ENCODE measurements around the gene SLAMF7. TPM values are rescaled to one million over a fixed set of nuclear protein-coding genes. Genes with fewer than 3 reads are reported as not detected.

SLAMF7 gene
- total RNA-seq, 4 donors from 2014 or later: 2.5 to 3.9 (median 2.7) TPM

GRCh38 chr1:160740133-160740688, 1.2 kb downstream of the SLAMF7 start:
- H3K4me3 ChIP-seq: peak overlapping the region in 1 of 4 donors; percentile 31
- peak overlapping the region; percentile 41 to 59 (median 50) for H3K27ac ChIP-seq
- no peaks in the 10 kb centered on the region for H3K36me3 ChIP-seq
- peaks cover 0 to 3% (median 0%) of the 10 kb centered on the region in 4 donors for H3K9me3 ChIP-seq
- peaks cover 0 to 2% (median 0%) of the 10 kb centered on the region in 4 donors for H3K4me1 ChIP-seq
- TF ChIP-seq CTCF (IDR thresholded peaks at IDR 0.05): no peak
- no peaks in the 10 kb centered on the region for H3K27me3 ChIP-seq
- DNase-seq: no peak

- TF ChIP-seq POLR2A (IDR thresholded peaks at IDR 0.05): no peak
- TF ChIP-seq CTCF (IDR thresholded peaks at IDR 0.05): no peak
Measured at GRCh38 chr1:160741092-160741501, 2.0 kb downstream of the SLAMF7 start.

GRCh38 chr1:160741612-160742348, 2.7 kb downstream of the SLAMF7 start:
- Histone ChIP-seq H3K9me3 (peaks cover 0 to 3% (median 0%) of the 10 kb centered on the region in 4 donors), H3K4me1 (peaks cover 0 to 4% (median 0%) of the 10 kb centered on the region in 4 donors), H3K36me3 (no peaks in the 10 kb centered on the region), H3K4me3 (peak overlapping the region in 1 of 4 donors; percentile 6), H3K27me3 (no peaks in the 10 kb centered on the region), H3K27ac (peak overlapping the region; percentile 11 to 68 (median 11))
- DNase-seq: no peak
- TF ChIP-seq POLR2A (IDR thresholded peaks at IDR 0.05) (no peak), CTCF (IDR thresholded peaks at IDR 0.05) (no peak)

More at GRCh38 chr1:160741092-160741501, 2.0 kb downstream of the SLAMF7 start:
- H3K27me3 ChIP-seq: no peaks in the 10 kb centered on the region
- DNase-seq: no peak
- H3K36me3 ChIP-seq: no peaks in the 10 kb centered on the region
- peaks cover 0 to 4% (median 0%) of the 10 kb centered on the region in 4 donors for H3K4me1 ChIP-seq
- peak overlapping the region in 3 of 4 donors; percentile 6 to 26 (median 25) for H3K27ac ChIP-seq
- H3K9me3 ChIP-seq: peaks cover 0 to 3% (median 0%) of the 10 kb centered on the region in 4 donors
- H3K4me3 ChIP-seq: peak overlapping the region in 2 of 4 donors; percentile 3 to 19

GRCh38 chr1:160742428-160743127, 3.5 kb downstream of the SLAMF7 start:
- DNase-seq: no peak
- no peaks in the 10 kb centered on the region for H3K9me3 ChIP-seq
- H3K36me3 ChIP-seq: no peaks in the 10 kb centered on the region
- H3K27me3 ChIP-seq: no peaks in the 10 kb centered on the region
- TF ChIP-seq CTCF (IDR thresholded peaks at IDR 0.05) (no peak), POLR2A (IDR thresholded peaks at IDR 0.05) (no peak)
- peak overlapping the region; percentile 11 to 68 (median 30) for H3K27ac ChIP-seq
- no peak overlapping the region for H3K4me3 ChIP-seq
- peaks cover 0 to 4% (median 0%) of the 10 kb centered on the region in 4 donors for H3K4me1 ChIP-seq

GRCh38 chr1:160743266-160743665, 4.2 kb downstream of the SLAMF7 start:
- DNase-seq: no peak
- Histone ChIP-seq H3K27me3 (no peaks in the 10 kb centered on the region), H3K36me3 (no peaks in the 10 kb centered on the region), H3K4me3 (no peak overlapping the region), H3K27ac (peak overlapping the region; percentile 11 to 68 (median 28)), H3K4me1 (peaks cover 0 to 4% (median 0%) of the 10 kb centered on the region in 4 donors), H3K9me3 (no peaks in the 10 kb centered on the region)
- TF ChIP-seq POLR2A (IDR thresholded peaks at IDR 0.05) (no peak), CTCF (IDR thresholded peaks at IDR 0.05) (no peak)

Data from Peyer's patch (tissue), 4 donors.